ENCODE results near the gene ADGRV1.

Gene ADGRV1

DNA sequence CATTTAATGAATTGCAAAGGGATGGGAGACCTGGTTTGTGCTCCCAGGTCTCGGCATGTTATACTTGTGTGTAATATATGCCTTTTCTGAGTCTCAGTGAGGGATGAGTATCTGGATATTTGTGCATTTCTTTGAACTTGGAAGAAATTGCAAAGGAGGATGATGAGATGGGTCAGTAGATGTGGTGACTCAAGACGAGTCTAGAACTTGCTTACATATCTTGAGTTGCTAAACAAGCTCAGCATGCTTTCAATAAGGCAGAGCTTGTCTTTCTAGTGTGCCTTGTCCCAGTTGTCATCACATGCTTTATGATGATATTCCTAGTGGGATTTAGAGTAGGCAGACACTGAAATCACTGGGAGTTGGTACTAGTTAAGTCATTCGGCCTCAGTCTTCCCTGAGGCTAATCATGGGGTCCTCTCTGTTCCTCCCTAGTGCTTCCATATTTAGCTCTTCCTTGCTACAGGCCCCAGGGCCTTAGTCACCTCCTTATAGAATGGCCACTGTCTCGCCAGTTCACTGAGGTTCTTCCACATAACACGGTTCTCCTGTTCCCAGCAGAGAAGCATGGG lies 602.2 kb downstream of the ADGRV1 start:
- DNase-seq (ENCODE audit: low read depth in 3 of 3), result no peak

DNA sequence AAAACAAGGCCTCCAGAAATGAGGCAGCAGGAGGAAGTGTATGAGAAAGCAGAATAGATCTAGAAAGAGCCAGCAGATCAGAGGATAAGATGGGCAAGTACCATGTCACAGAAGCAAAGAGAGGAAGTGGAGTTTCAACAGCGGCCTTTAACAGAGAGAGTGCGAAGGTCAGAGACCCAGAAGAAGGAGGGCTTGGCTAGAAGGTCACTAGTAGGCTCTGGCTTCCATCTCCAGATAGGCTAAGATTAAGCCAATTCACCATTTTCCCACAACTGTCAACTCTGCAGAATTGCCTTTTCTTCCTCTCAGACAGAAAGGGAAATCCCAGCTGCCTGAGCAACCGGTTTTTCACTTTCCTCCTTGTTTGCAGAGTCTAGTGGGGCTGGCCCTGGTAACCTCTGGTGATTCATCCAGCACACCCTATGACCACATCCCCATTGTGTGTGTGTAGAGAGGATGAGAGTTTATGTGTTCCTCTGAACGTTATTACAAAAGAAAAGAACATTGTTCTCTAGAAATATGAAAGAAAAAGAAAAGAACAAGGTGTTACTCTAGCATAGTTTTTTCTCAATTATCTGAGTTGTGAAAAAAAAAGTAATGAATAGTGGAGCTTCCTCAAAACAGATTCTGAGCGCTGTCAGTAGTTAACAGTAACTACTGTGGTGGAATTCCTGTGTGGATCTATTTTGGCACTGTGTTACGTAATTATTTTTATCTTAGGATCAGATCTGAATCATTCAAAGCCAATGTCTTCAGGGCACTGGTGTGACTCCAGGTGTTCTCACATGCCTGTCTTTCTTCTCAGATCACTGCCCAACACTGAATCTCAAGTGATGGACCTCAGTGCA lies 604.2 kb downstream of the ADGRV1 start:
- peak; percentile 9 to 26 (median 23) for DNase-seq (ENCODE audit: low read depth in 3 of 3)

DNA sequence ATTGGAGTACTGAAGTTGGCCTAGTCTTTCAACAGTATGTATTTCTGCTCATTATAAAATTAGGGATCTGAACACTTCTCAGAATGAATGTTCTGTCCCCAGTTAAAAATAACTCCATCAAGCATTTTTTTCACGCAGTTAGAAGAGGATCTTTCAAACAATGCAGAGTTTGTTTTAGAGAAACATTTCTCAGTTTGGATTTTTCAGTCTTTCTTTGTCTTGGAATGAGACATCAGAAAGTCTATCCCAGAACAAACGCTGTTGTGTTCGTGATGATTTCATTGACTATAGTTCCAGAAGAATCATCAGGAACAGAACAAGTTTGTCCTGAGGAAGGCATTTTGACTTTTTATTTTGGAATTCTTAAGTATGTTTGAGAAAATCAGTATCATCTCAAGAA lies 605.8 kb downstream of the ADGRV1 start:
- DNase-seq (ENCODE audit: low read depth in 3 of 3), result no peak

DNA sequence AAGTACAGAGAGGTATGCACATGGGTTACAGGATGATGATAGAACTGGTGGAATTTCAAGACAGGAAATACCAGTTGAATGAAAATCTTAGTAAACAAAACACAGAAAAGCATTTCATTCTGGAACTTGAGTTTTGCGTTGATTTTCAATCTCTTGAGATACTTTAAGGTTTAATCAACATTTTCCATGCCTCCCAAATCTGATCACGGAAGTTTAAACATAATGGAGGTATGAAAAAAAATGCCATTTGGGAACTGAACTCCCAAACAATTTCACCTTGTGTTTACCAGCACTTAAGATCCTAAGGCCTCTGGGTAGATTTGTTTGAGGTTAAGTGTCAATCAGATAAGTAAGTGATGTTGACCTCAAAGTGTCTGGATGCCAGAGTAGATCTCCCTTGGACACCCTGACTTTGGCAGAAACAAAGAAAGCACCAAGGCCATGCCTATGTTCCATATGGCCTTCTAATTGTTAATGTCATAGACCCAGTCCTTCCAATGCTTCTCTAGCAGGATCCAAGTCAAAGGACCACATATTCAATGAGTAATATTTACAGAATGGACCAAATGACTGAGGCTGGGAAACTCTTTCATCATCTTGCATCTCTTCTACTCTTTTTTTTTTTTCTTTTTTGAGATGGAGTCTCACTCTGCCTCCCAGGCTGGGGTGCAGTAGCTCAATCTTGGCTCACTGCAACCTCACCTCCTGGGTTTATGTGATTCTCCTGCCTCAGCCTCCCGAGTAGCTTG lies 607.6 kb downstream of the ADGRV1 start:
- DNase-seq (ENCODE audit: low read depth in 3 of 3), result no peak

DNA sequence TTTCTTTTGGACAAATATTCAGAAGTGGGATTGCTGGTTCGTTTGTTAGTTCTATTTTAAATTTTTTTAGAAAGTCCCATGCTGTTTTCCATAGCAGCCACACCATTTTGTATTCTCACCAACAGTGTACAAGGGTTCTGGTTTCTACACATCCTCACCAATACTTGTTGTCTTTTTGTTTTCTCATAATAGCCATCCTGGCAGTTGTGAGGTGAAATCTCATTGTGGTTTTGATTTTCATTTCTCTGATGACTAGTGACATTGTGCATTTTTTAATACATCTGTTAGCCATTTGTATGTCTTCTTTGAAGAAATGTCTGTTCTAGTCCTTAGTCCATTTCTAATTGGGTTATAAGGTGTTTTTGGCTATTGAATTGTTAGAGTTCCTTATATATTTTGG lies 610.3 kb downstream of the ADGRV1 start:
- DNase-seq (ENCODE audit: low read depth in 3 of 3), result no peak

DNA sequence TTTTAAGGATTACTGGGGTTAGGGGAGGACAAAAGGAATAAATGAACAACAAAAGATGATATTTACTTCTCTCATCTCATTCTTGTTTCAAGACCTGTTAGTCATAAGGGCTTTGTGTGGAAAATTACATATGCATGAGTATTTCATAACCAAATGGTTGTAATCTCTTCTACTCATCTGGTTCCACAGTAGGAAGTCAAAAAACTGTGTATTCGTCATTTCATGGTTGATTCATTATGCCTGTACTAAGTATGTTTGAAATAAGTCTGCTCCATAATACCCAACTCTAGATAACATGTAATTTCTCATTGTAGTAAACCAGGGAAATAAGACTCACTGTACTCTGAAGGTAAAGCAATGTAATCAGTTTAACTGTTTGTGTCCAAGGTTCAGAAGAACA lies 611.7 kb downstream of the ADGRV1 start:
- no peak for DNase-seq (ENCODE audit: low read depth in 3 of 3)

DNA sequence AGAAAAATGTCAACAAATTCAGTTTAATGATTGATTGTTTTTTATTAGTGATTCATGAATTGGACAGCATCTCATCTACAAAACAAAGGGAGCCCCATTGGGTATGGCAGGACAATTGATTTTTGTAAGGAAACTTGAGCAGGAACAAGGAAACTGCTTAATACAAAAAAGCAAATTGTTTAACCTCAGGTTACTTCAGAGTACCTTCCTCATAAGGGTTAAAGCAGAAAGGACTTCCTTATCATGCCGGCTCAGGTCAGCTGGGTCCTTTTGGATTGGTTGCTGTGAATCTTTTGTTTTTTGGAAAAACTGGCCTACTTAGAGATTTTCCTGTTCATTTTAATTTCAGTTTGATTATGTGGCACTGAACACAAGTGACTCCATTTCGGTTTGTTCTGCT lies 612.7 kb downstream of the ADGRV1 start:
- DNase-seq (ENCODE audit: low read depth in 3 of 3), result no peak

DNA sequence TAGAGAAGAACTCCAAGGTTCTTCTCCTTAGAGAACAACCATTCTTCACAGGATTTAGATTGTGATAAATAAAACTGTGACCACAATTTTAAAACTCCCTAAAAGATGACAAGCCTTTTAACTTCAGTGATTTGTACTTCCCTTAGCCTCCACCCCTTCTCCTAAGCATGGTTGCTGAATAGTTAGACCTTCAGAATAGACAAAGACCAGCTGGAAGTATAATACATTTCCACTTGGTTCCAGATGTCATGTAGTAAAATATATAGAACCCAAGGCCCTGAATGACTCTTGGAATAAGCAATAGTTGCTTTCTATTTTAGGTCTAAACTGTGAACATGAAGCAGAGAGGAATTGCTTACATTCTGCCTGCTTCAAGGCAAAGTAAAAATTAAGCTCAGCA lies 615.8 kb downstream of the ADGRV1 start:
- no peak for DNase-seq (ENCODE audit: low read depth in 3 of 3)

DNA sequence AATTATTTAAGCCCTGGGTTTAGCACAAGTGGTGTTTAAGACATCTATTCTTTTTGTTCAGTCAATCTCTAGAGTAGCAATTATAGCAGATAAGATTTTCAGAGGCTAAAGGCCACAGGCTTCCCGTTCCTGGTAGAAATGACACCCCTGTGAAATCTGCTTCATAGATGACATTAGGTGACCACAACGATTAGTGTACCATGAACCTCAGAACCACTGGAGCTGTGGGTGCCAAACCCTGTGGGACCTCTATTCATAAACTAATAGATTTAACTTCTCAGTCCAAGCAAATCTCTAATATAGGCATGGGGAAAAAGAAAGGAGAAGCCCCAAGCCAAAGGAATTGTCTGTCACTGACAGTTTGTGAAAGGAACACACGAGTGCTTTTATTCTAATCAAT lies 617.1 kb downstream of the ADGRV1 start:
- no peak for DNase-seq (ENCODE audit: low read depth in 3 of 3)

DNA sequence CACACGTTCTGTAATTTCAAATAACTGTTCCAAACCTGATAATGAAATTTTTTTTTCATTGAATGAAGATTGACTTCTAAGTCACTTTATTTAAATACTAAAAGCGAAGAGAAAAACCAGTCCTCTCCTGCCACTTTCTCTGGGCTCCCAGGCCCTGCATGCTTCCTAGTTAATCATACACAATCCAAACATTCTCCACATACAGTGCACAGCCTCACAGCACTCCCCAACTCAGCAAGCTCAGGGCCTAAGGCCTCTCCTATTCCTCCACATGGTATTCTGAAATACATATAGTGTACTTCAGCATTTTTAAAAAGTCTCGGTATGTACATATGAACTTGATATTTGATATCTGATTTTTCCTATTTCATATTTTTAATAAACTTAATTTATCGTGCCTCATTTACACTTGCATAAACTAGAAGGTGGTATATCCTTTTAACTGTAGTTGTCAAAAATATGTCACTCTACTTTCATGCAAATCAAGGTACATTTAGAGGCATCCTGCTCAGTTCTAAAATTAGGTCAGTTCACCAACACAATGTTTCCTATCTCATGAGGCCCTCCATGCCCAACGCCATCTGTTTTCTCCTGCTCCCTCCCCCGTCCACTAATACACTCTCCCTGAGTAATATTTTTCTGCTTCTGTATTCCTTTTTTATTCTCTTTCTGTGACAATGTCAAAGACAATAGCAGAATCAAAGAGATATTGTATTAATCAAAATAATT lies 617.9 kb downstream of the ADGRV1 start:
- DNase-seq (ENCODE audit: low read depth in 3 of 3), result no peak

DNA sequence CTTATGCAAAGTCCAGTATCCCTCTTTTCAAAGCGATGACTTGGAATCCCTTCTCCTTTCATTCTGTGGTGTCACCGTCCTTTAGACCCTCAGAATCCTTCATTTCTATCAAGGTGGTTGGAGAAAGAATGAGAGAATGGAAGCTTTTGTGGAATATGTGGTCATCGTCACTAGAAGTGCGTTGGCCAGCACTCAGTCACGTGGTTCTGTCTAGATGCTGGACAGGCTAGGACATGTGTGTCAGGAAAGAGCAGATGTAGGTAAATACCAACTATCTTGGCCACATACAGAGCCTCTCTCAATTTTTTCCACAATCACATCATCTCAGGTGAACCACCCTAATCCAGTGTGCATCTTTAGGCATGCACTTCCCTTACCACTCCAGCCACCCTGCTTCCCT lies 618.5 kb downstream of the ADGRV1 start:
- DNase-seq (ENCODE audit: low read depth in 3 of 3), result no peak

DNA sequence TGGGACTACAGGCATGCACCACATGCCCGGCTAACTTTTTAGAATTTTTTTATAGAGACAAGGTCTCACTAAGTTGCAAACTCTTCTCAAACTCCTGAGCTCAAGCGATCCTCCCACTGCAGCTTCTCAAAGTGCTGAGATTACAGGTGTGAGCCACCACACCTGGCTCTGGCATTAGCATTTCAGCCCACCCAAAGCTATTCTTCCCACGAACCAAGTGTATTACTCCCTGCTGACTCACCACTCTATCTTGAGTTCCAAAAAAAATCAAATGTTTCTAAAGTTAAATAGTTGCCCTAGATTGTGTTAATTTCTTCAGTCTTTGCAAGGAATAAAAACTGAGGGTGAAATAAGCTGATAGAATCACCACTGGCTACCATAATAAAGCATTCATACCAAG lies 619.0 kb downstream of the ADGRV1 start:
- DNase-seq (ENCODE audit: low read depth in 3 of 3), result no peak

DNA sequence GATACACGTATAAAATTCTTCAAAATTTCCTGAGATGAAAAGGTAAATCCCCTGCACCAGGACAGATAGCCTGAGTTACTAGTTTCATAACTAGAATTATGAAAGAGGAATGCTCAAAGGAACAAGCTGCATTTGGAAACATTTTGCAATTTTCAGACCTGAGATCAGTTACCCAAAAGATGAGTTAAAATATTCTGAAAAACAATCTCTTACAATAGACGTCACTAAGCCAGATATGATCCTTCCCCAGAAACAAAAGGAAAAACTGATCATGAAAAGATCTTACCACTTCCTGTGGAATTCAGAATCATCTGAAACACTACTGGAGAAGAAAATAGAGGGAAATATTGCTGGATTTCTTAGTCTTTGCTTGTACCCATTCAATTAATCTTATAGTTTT lies 619.9 kb downstream of the ADGRV1 start:
- no peak for DNase-seq (ENCODE audit: low read depth in 3 of 3)

DNA sequence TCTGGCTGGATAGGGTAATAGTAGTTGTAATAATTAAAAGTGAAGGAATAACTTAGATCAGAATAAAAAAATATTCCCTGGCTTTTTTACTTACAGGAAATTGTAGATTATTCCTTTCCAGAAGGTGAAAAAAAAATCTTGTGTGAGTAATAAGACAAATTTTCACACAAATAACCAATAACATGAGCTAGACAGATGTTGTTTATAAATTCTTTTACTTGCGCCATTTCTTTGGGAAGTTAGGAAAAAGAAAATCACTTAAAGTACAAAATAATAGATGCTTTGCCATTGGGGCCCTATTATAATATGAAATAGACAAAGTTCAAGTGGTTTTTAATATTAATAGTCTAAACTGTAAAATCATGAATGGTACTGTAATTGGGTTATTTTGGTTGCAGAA lies 620.4 kb downstream of the ADGRV1 start:
- DNase-seq (ENCODE audit: low read depth in 3 of 3), result no peak

DNA sequence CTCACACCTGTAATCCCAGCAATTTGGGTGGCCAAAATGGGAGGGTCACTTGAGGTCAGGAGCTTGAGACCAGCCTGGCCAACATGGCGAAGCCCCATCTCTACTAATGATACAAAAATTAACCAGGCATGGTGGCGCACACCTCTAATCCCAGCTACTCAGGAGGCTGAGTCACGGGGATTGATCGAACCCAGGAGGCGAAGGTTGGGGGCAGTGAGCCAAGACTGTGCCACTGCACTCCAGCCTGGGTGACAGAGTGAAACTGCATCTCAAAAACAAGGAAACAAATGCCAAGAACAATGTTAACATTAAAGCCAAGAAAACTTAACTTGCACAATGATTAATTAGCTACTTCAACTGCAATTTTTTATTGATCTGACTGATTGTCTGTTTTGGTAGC lies 621.9 kb downstream of the ADGRV1 start:
- no peak for DNase-seq (ENCODE audit: low read depth in 3 of 3)

DNA sequence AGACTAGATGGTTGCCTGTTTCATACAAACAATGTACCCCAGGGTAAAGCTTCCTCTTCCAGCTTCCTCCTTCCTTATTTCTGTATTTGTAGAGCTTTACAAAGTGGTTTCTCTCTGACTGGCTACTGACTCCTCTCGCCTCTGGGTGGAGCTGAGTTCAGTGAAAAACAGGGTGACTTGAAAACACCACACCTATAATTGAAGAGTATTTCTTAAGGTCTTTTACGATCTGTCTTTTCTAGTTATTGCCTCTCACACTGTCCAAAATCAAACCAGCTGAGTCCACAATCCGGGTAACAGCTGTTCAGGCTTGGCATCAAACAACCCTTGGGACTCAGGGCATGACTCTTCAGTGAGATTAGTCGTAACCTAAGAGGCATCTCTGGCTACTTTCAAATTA lies 624.2 kb downstream of the ADGRV1 start:
- DNase-seq (ENCODE audit: low read depth in 3 of 3), result no peak

DNA sequence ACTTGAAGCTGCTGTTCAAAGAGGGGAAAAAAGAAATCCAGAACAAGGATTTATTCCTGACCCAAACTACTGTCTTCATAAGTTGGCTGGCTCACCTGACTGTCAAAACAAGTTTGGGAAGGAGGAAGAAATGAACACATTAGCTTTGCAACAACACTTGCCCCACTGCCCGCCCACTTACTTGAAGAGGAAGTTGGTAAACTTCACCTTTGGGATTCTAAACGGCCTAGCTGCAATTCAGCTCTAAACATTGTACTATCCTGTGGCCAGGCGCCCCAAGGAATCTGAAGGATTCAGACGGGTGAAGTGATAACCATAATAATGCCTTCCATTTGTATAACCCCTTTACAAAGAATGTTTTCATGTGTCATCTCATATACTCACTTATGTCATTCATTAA lies 625.1 kb downstream of the ADGRV1 start:
- no peak for DNase-seq (ENCODE audit: low read depth in 3 of 3)

DNA sequence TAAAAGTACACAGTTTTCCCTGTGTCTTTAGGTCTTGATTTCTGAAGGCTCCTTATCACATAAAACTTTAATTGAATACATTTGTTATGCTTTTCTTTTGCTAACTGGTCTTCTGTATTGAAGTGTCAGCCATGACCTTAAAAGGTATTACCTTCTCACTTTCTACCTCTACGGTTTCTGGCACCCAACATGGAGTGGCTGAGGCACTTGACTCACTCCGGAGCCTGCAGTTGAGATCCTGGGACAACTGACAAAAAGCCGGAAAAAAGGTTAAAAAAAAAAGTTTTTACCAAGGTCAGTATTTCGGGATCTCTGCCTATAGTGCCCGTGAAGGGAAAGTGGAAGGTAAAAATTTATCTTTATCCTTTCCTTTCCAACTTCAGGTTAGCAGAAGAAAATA lies 627.5 kb downstream of the ADGRV1 start:
- no peak for DNase-seq (ENCODE audit: low read depth in 3 of 3)

DNA sequence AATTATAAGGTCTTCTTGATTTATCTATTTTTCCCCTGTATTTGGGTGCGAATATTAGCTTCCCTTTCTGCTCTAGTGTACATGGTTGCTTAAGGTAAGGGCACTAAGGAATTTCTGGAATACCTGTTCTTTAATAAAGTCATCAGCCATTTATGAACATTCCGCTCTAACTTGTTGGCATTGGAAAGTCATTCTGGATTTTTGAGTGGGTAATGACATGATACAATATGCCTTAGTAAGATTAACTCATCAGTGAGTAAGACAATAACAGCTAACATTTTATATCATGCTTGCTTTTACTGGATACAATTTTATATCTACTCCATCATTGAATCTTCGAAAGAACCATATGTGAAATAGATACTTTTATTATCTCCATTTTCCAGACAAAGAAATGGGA lies 628.4 kb downstream of the ADGRV1 start:
- no peak for DNase-seq (ENCODE audit: low read depth in 3 of 3)

DNA sequence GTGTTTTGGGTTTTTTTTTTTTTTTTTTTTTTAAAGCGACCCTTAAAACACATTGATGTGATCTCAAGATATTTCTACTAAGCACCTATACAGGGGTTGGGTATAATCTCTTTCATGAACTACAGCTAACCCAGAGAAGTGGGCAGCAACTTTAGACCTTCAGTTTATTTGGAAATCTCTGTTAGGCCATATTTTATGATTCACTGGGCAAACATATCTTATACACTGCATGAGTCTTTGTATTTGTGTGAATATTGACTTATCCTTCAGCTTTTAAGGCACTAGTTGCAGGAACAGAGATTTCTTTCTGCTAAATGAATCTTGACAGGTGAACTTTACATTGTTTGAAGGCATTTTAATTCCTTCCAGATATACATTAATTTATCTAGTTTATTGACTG lies 630.2 kb downstream of the ADGRV1 start:
- no peak for DNase-seq (ENCODE audit: low read depth in 3 of 3)

DNA sequence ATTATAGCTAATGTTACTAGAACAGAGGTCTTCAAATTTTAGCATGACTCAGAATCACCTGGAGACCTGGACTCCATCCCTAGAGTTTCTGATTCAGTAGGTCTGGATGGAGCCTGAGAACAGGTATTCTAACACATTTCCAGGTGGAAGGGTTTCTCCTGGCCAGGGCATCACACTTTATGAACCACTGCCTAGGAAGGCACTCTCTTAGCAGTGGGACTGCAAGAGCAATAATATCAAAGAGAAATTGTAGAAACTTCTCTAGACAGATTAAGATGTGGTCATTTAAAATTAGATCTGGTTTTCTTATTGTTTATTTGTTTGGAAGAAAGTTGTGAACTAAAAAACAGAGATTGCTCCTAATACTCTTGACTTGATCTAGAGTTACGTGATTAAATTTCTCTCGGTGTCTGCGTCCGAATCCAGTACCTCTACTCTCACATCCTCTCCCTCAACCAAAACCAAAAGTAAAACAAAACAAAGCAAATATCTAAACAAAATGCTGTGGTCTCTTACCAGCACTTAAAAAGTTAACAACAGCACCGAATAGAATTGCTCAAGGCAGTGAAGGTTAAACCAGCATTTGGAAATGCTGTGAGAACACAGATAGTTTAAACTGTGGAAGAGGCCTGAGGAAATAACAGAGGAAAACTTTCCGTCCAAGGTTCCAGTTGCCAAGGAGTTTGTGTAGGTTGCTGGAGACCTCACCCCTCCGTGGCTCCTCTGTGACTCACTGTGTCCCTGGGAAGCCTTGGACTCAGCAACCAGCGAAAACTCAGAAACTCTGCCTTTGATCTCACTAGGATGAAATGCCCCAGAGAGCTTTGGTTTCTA lies 631.1 kb downstream of the ADGRV1 start:
- no peak for DNase-seq (ENCODE audit: low read depth in 3 of 3)

DNA sequence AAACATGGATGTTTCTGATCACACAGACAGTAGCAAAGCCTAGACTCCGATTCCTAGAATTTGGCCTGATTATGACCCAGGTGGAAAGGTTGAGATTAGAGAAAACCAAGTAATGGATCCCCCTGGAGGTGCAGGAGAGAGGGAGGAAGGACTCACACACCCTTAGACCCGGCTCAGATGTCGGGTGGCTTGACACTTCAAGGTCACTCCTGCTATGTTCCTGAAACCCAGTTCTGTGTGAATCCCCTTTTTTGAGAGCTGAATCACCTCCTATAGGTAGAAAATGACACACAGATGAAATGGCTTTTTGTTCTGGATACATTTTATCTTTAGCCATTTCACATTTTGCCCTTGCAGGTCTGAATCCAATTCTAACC lies 631.7 kb downstream of the ADGRV1 start:
- DNase-seq (ENCODE audit: low read depth in 3 of 3), result no peak
